ENCODE measurements around the gene B3GNT5.

DNA sequence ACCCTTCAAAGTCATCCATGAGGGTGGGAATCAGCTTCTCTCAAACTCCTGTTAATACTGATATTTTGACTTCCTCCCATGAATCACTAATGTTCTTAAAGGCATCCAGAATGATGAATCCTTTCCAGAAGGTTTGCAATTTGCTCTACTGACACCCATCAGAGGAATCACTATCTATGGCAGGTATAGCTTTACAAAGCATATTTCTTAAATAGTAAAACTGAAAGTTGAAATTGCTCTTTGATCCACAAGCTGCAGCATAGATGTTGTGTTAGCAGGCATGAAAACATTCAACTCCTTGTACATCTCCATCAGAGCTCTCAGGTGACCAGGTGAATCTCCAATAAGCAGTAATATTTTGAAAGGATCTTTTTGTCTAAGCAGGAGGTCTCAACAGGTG lies 66.3 kb downstream of the B3GNT5 start:
- TF ChIP-seq TAF1 (IDR thresholded peaks at IDR 0.05; ENCODE audit: borderline replicate concordance, insufficient read depth, low read length) (no peak), POLR2AphosphoS5 (IDR thresholded peaks at IDR 0.05; ENCODE audit: low read depth, low read length) (no peak)
